Progenitor cell of endocrine pancreas (in vitro differentiated cells): Measurements from ENCODE around the gene ZNF653. TPM values are rescaled to one million over a fixed set of nuclear protein-coding genes. Genes with fewer than 3 reads are reported as not detected.
A peak's percentile ranks its signal among the peaks of the same experiment; 100 is the strongest.
"Not testable (repeated sequence)": the region's sequence is repeated elsewhere in the genome, so short reads cannot be mapped to it uniquely, and the experiment has no call there.

ENCODE experiments used
- DNase-seq: peaks from one replicate; pipeline ENCODE4 v3.0.0; 2021; ENCODE audit warnings: low spot score; ENCODE audit not compliant: unreplicated experiment
- H3K27ac Mint-ChIP-seq: 2 replicates; pipeline ENCODE4 v1.8.0; 2021; ENCODE audit warnings: mild to moderate bottlenecking, moderate library complexity, mixed read lengths
- H3K27me3 Mint-ChIP-seq: 2 replicates; pipeline ENCODE4 v1.8.0; 2021; ENCODE audit warnings: mixed read lengths
- H3K36me3 Mint-ChIP-seq: 2 replicates; pipeline ENCODE4 v1.8.0; 2022; ENCODE audit warnings: mixed read lengths; ENCODE audit not compliant: insufficient read depth
- H3K4me1 Mint-ChIP-seq: 2 replicates; pipeline ENCODE4 v1.8.0; 2021; ENCODE audit warnings: low read depth, mixed read lengths
- H3K4me3 Mint-ChIP-seq: 2 replicates; pipeline ENCODE4 v1.8.0; 2021; ENCODE audit warnings: low read depth, mild to moderate bottlenecking, moderate library complexity, mixed read lengths
- H3K9me3 Mint-ChIP-seq: 2 replicates; pipeline ENCODE4 v1.8.0; 2021; ENCODE audit warnings: low read depth, mixed read lengths
- CTCF ChIP-seq: fragments of 200-600 bp; sonication (generic); IDR thresholded peaks from one replicate; pipeline ENCODE4 v1.5.0; 2021; ENCODE audit warnings: antibody characterized with exemption, mild to moderate bottlenecking; ENCODE audit not compliant: unreplicated experiment
- total RNA-seq: library from RNA; stranded (reverse); gene quantifications from 2 replicates; pipeline ENCODE4 v1.2.1, GENCODE V29; 2021

The ZNF653 gene
- total RNA-seq, 1 donor from 2014 or later = 17.6 TPM

- Mint-ChIP-seq H3K27ac (peak overlapping the region; percentile 7), H3K27me3 (no peaks in the 10 kb centered on the region), H3K9me3 (no peaks in the 10 kb centered on the region), H3K36me3 (no peaks in the 10 kb centered on the region), H3K4me1 (no peaks in the 10 kb centered on the region), H3K4me3 (no peak overlapping the region)
- no peak for DNase-seq
- TF ChIP-seq CTCF = no peak
These were observed 47.3 kb downstream of the ZNF653 start for GRCh38 chr19:11458236-11458900.

- Mint-ChIP-seq H3K36me3 (no peaks in the 10 kb centered on the region), H3K27ac (no peak overlapping the region), H3K4me3 (no peak overlapping the region), H3K4me1 (no peaks in the 10 kb centered on the region), H3K27me3 (no peaks in the 10 kb centered on the region), H3K9me3 (no peaks in the 10 kb centered on the region)
- no peak for TF ChIP-seq CTCF
- no peak for DNase-seq
These were observed 47.8 kb downstream of the ZNF653 start for GRCh38 chr19:11457831-11458230.

GRCh38 chr19:11457115-11457514 lies 48.5 kb downstream of the ZNF653 start:
- no peaks in the 10 kb centered on the region for H3K36me3 Mint-ChIP-seq

GRCh38 chr19:11456659-11457058 lies 49.0 kb downstream of the ZNF653 start:
- no peaks in the 10 kb centered on the region for H3K9me3 Mint-ChIP-seq
- DNase-seq = no peak
- H3K4me3 Mint-ChIP-seq = no peak overlapping the region
- H3K36me3 Mint-ChIP-seq = no peaks in the 10 kb centered on the region
- H3K27ac Mint-ChIP-seq = no peak overlapping the region
- no peaks in the 10 kb centered on the region for H3K27me3 Mint-ChIP-seq
- H3K4me1 Mint-ChIP-seq = no peaks in the 10 kb centered on the region
- no peak for TF ChIP-seq CTCF

More at GRCh38 chr19:11457115-11457514, 48.5 kb downstream of the ZNF653 start:
- DNase-seq = no peak
- Mint-ChIP-seq H3K4me3 (no peak overlapping the region), H3K27me3 (no peaks in the 10 kb centered on the region), H3K9me3 (no peaks in the 10 kb centered on the region), H3K27ac (no peak overlapping the region), H3K4me1 (no peaks in the 10 kb centered on the region)
- no peak for TF ChIP-seq CTCF

GRCh38 chr19:11455233-11455554 lies 50.4 kb downstream of the ZNF653 start:
- H3K36me3 Mint-ChIP-seq, H3K4me3 Mint-ChIP-seq, H3K9me3 Mint-ChIP-seq, H3K27ac Mint-ChIP-seq, H3K4me1 Mint-ChIP-seq, DNase-seq, H3K27me3 Mint-ChIP-seq: not testable (repeated sequence)

- DNase-seq = no peak
- no peaks in the 10 kb centered on the region for H3K4me1 Mint-ChIP-seq
- peaks cover 2% of the 10 kb centered on the region for H3K36me3 Mint-ChIP-seq
- H3K27me3 Mint-ChIP-seq = no peaks in the 10 kb centered on the region
- TF ChIP-seq CTCF = peak; percentile 42
- H3K27ac Mint-ChIP-seq = no peak overlapping the region
- H3K4me3 Mint-ChIP-seq = no peak overlapping the region
- no peaks in the 10 kb centered on the region for H3K9me3 Mint-ChIP-seq
These were observed 51.9 kb downstream of the ZNF653 start for GRCh38 chr19:11453468-11454341.
